ENCODE results near the gene CFAP221. TPM values are rescaled to one million over a fixed set of nuclear protein-coding genes. Genes with fewer than 3 reads are reported as not detected.

Gene CFAP221
- total and polyA plus RNA-seq, 12 donors, result 0.14 to 2.5 (median 1.4) TPM; not detected in 1

DNA sequence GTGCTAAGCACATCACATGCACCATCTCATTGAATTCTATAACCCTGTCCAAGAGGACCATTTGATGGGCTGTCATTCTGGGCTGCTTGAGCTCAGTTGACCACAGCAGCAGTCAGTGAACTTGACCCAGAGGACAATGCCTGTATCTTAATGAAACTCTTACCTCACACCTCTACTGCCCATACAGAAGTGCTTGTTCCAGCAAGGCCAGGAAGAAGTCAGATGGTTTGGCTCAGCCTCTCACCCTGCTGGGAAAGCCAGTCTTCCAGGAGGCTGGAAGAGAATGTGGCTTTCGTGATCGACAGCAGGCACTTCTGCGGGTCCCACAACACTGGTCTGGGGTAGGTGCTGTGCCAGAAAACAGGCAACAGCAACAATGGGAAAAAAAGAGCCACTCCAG is 47.3 kb downstream of the CFAP221 start:
- TF ChIP-seq, protein P1, sequence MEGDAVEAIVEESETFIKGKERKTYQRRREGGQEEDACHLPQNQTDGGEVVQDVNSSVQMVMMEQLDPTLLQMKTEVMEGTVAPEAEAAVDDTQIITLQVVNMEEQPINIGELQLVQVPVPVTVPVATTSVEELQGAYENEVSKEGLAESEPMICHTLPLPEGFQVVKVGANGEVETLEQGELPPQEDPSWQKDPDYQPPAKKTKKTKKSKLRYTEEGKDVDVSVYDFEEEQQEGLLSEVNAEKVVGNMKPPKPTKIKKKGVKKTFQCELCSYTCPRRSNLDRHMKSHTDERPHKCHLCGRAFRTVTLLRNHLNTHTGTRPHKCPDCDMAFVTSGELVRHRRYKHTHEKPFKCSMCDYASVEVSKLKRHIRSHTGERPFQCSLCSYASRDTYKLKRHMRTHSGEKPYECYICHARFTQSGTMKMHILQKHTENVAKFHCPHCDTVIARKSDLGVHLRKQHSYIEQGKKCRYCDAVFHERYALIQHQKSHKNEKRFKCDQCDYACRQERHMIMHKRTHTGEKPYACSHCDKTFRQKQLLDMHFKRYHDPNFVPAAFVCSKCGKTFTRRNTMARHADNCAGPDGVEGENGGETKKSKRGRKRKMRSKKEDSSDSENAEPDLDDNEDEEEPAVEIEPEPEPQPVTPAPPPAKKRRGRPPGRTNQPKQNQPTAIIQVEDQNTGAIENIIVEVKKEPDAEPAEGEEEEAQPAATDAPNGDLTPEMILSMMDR (IDR thresholded peaks at IDR 0.05), result no peak
- 45 to 64% methylated on average over 3 of the region's 3 CpGs for WGBS, 2 donors
- Histone ChIP-seq H3K4me3 (no peak overlapping the region), H3K36me3 (no peaks in the 10 kb centered on the region), H3K27me3 (no peaks in the 10 kb centered on the region), H3K27ac (no peak overlapping the region), H3K9me3 (no peaks in the 10 kb centered on the region), H3K4me1 (peaks cover 0 to 24% (median 5%) of the 10 kb centered on the region in 9 donors)
- intact Hi-C loops (cut with DNase I), result loop anchor here in 1 of 10 donors (5.0 kb wide), 1 partner anchor 184 kb away; no protein-coding TSS in a partner anchor
- ATAC-seq, result peak in 5 of 8 donors; percentile 21 to 87 (median 40)
- DNase-seq, result no peak

DNA sequence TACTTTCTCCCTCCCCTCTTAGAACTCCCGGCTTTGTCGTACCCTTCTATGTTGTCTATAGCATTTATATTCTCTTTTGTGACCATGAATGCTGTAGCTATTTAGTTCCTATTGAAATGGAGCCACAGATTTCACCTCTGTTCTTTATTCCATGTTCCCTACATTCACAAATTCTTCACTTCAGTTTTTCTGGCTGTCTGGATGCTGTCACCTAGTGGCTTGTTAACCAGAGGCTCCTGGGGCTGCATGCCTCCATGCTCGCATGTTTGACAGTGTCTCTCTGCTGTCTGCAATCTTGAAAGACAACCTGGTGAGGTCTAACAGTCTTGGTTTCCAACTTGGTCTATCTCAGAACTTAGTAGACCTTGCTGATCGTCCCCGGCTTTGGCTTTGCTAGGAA is 48.2 kb downstream of the CFAP221 start:
- ATAC-seq, result no peak
- WGBS, 2 donors, result 58 to 74% methylated on average over 5 of the region's 5 CpGs

DNA sequence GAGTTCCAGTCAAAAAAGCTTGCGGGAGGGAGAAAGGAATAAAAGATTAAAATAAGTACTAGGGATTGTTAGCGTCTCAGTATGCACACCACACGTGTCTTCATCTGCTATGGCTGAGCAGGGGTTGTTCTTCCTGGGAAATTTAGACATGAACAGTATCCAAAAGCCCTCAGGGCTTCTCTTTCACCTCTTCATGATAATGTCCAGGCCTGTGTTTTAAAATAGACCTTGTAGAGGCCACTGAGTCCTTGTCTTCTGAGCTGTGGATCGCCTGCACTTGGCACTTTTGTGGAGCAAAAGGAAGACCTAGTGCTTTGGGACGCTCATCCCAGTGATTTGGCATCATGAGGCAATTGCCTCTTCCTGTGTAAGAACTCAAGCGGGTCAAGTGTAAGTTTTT is 52.4 kb downstream of the CFAP221 start:
- WGBS, 2 donors, result 46 to 62% methylated on average over 6 of the region's 6 CpGs
- Histone ChIP-seq H3K36me3 (no peaks in the 10 kb centered on the region), H3K4me1 (peaks cover 0 to 33% (median 21%) of the 10 kb centered on the region in 9 donors), H3K9me3 (no peaks in the 10 kb centered on the region), H3K4me3 (no peak overlapping the region), H3K27ac (peak overlapping the region; percentile 41 to 79 (median 68)), H3K27me3 (no peaks in the 10 kb centered on the region)
- TF ChIP-seq, protein P1 (IDR thresholded peaks at IDR 0.05), result no peak
- intact Hi-C loops (cut with DNase I), result loop anchor here in 1 of 10 donors (5.0 kb wide), 1 partner anchor 114 kb away; no protein-coding TSS in a partner anchor
- DNase-seq, result peak in 1 of 2 donors; percentile 17
- peak; percentile 67 to 93 (median 82) for ATAC-seq

More for the DNA sequence above, 48.2 kb downstream of the CFAP221 start:
- Histone ChIP-seq H3K27ac (no peak overlapping the region), H3K36me3 (no peaks in the 10 kb centered on the region), H3K4me1 (peaks cover 0 to 30% (median 7%) of the 10 kb centered on the region in 9 donors), H3K4me3 (no peak overlapping the region), H3K9me3 (no peaks in the 10 kb centered on the region), H3K27me3 (no peaks in the 10 kb centered on the region)
- DNase-seq, result no peak
- intact Hi-C loops (cut with DNase I), result loop anchor here in 1 of 10 donors (5.0 kb wide), 1 partner anchor 185 kb away; no protein-coding TSS in a partner anchor
- TF ChIP-seq, protein P1 (IDR thresholded peaks at IDR 0.05), result peak in 4 of 9 donors; percentile 7 to 46 (median 30)

DNA sequence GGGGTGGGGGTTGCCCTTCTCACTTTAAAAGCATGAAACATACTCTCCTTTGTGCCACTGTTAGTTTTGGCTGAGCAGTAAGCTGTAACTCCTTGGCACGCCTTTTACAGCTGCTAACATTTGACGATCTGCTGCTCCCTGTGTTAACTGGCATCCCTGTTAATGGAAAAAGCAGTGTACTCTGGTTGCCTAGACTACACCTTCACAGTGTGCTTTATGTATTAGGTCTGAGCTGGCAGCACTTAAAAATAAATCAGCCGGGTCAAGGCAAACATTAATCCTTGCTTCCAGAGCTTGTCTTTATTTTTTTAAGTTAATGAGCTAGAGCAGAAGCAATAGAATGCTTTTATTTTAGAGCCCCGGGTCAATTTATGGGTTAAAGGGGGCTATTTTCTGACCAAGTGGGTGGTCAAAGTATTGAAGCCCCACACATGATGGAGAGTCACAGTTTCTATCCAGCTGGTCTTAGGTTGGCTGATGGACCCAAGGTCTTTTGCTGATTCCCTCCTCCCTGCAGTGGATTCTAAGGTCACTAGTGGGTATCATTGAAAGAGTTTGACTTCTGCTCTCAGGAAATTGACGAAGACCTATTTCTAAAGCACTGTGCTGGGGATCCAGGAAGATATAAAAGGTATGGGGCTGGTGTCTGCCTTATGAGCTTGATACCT is 54.5 kb downstream of the CFAP221 start:
- intact Hi-C loops (cut with DNase I), result loop anchor here in 1 of 10 donors (5.0 kb wide), 1 partner anchor 116 kb away; no protein-coding TSS in a partner anchor
- Histone ChIP-seq H3K4me1 (peaks cover 0 to 33% (median 21%) of the 10 kb centered on the region in 9 donors), H3K4me3 (no peak overlapping the region), H3K27ac (peak overlapping the region in 6 of 10 donors; percentile 29 to 79 (median 71)), H3K9me3 (no peaks in the 10 kb centered on the region), H3K27me3 (no peaks in the 10 kb centered on the region), H3K36me3 (no peaks in the 10 kb centered on the region)
- TF ChIP-seq, protein P1 (IDR thresholded peaks at IDR 0.05), result no peak
- peak in 7 of 8 donors; percentile 26 to 86 (median 74) for ATAC-seq
- no peak for DNase-seq
- 44 to 45% methylated on average over 5 of the region's 5 CpGs for WGBS, 2 donors

Measured in heart right ventricle (tissue), 16 donors.